Measurements from ENCODE around the gene CNOT3. TPM values are rescaled to one million over a fixed set of nuclear protein-coding genes. Genes with fewer than 3 reads are reported as not detected.

The CNOT3 gene
- total and polyA plus RNA-seq, 9 of the 15 experiments (the other 6 are each of a cell fraction or from before 2014, with no cell fraction given): 0.27 to 60.4 (median 9.9) TPM

DNA sequence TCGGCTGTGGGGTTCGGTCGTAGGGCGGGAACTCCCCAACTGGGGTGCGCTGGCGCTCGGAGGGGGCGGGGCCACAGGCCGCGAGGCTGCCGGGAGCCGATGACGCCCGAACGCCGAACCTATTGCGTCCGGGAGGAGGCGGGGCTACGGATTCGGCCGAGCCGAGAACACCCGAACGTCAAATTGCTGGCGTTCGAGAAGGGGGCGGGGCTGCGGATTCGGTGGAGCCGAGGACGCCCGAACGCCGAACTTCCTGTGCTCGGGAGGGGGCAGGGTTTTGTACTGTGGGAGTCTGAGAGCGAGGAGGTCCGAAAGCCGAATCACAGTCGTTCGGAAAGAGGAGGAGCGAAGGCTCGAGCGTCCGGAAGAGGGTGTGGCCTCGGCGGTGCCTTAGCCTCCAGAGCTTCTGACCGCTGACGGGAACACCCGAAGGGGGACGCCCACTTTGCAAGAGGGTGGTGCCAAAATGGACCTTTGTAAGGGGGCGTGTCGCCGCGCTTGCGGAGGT, 53.0 kb downstream of the CNOT3 start:
- no peaks in the 10 kb centered on the region for H3K9me3 ChIP-seq (replicated peaks; ENCODE audit: control insufficient read depth, insufficient read depth, low read depth, low read length)
- FAIRE-seq (no peak), DNase-seq (ENCODE audit: extremely low read depth in 1 of 4, low spot score in 3 of 4) (peak; percentile 68 to 99 (median 76)), ATAC-seq (peak; percentile 80)
- H2AFZ ChIP-seq (ENCODE audit: low read depth, low read length): peak overlapping the region; percentile 98
- H3K4me1 ChIP-seq (replicated peaks in 1 of 2; ENCODE audit: control insufficient read depth in 2 of 2, insufficient read depth in 2 of 2, low read length in 2 of 2): peaks cover 27 to 50% of the 10 kb centered on the region in 2 experiments
- no TSS peak for BruUV-seq (replicated peaks)
- peak overlapping the region; percentile 98 to 99 for H3K9ac ChIP-seq (ENCODE audit: insufficient read depth in 1 of 2, low read depth in 2 of 2, low read length in 2 of 2)
- peak overlapping the region; percentile 100 for H3K27ac ChIP-seq (ENCODE audit: extremely low read depth, low read depth, low read length)
- H3K4me3 ChIP-seq: peak overlapping the region; percentile 96
- WGBS (ENCODE audit: insufficient coverage, low coverage, missing lambda C conversion rate): under 1% methylated on average over 42 of the region's 56 CpGs
- H4K20me1 ChIP-seq (replicated peaks; ENCODE audit: control insufficient read depth, insufficient read depth, low read length): no peaks in the 10 kb centered on the region
- ChIA-PET CTCF (ENCODE audit: low intra/inter-chr PET ratio) (no interaction called here), POLR2A (interaction anchor here (0.6 to 7.0 kb wide), 9 partner anchors 11 to 75 kb away, joined by 4 to 206 read pairs (median 8); partner anchors contain the start of genes CNOT3, LENG1, RPS9 and TMC4)
- peaks cover 5% of the 10 kb centered on the region for H3K9me1 ChIP-seq (ENCODE audit: control insufficient read depth, insufficient read depth, low read length)
- peaks cover 55% of the 10 kb centered on the region for H3K36me3 ChIP-seq (ENCODE audit: control insufficient read depth, insufficient read depth, low read length)
- in situ Hi-C loops (cut with MboI) (no loop called here), intact Hi-C loops (cut with micrococcal nuclease) (no loop called here)
- no peaks in the 10 kb centered on the region for H3K27me3 ChIP-seq (ENCODE audit: control insufficient read depth in 2 of 2, insufficient read depth in 2 of 2, low read length in 2 of 2)
- peak overlapping the region; percentile 96 for H3K4me2 ChIP-seq (ENCODE audit: insufficient read depth, low read length)
- peaks cover 52% of the 10 kb centered on the region for H3K79me2 ChIP-seq (ENCODE audit: control insufficient read depth, insufficient read depth, low read length)
- TF ChIP-seq RB1 (IDR thresholded peaks at IDR 0.05; ENCODE audit: low read depth) (no peak), SRF (CRISPR knock-in tag; IDR thresholded peaks at IDR 0.05) (peak in 1 of 2 experiments; percentile 63; a peak in 2 of 4 replicates), ETV1 (tag; conservative IDR thresholded peaks at IDR 0.05; ENCODE audit: low read depth) (no peak), SP1 (CRISPR knock-in tag; IDR thresholded peaks at IDR 0.05) (peak; percentile 88), ZNF274 (IDR thresholded peaks at IDR 0.05; ENCODE audit: borderline replicate concordance, low read depth, low read length) (no peak), KLF6 (CRISPR knock-in tag; IDR thresholded peaks at IDR 0.05; ENCODE audit: borderline replicate concordance) (no peak), HDAC6 (IDR thresholded peaks at IDR 0.05; ENCODE audit: low read depth, low read length) (no peak), C11orf30 (IDR thresholded peaks at IDR 0.05; ENCODE audit: low read depth) (no peak), ETV5 (CRISPR knock-in tag; IDR thresholded peaks at IDR 0.05; ENCODE audit: low read depth) (0 out of 2 replicates have a peak, but pooled peaks have one; percentile 54), SMARCB1 (IDR thresholded peaks at IDR 0.05; ENCODE audit: insufficient read length, low read depth) (no peak), ZNF143 (CRISPR knock-in tag; IDR thresholded peaks at IDR 0.05) (peak; percentile 69), NRF1 (conservative IDR thresholded peaks at IDR 0.05 in 1 of 2, IDR thresholded peaks at IDR 0.05 in 1 of 2) (peak in 1 of 2 experiments; percentile 84), SIN3A (IDR thresholded peaks at IDR 0.05; ENCODE audit: borderline replicate concordance in 2 of 2, control insufficient read depth in 1 of 2, low read depth in 2 of 2, low read length in 2 of 2) (no peak), ELF1 (tag; IDR thresholded peaks at IDR 0.05) (peak; percentile 50; the same call in 1 of the 2 replicates), FOXA3 (CRISPR knock-in tag; conservative IDR thresholded peaks at IDR 0.05 in 1 of 2, IDR thresholded peaks at IDR 0.05 in 1 of 2) (no peak), CREM (IDR thresholded peaks at IDR 0.05; ENCODE audit: low read depth) (peak; percentile 67), BHLHE40 (IDR thresholded peaks at IDR 0.05; ENCODE audit: low read length) (peak; percentile 4; the same call in 1 of the 2 replicates), HMG20A (CRISPR knock-in tag; conservative IDR thresholded peaks at IDR 0.05) (no peak)
- TF ChIP-seq, protein P1, sequence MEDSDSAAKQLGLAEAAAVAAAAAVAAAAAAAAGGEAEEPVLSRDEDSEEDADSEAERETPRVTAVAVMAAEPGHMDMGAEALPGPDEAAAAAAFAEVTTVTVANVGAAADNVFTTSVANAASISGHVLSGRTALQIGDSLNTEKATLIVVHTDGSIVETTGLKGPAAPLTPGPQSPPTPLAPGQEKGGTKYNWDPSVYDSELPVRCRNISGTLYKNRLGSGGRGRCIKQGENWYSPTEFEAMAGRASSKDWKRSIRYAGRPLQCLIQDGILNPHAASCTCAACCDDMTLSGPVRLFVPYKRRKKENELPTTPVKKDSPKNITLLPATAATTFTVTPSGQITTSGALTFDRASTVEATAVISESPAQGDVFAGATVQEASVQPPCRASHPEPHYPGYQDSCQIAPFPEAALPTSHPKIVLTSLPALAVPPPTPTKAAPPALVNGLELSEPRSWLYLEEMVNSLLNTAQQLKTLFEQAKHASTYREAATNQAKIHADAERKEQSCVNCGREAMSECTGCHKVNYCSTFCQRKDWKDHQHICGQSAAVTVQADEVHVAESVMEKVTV (CRISPR knock-in tag; IDR thresholded peaks at IDR 0.05): peak; percentile 100
- TF ChIP-seq, protein P2, sequence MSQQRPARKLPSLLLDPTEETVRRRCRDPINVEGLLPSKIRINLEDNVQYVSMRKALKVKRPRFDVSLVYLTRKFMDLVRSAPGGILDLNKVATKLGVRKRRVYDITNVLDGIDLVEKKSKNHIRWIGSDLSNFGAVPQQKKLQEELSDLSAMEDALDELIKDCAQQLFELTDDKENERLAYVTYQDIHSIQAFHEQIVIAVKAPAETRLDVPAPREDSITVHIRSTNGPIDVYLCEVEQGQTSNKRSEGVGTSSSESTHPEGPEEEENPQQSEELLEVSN (IDR thresholded peaks at IDR 0.05; ENCODE audit: borderline replicate concordance in 1 of 2, extremely low read depth in 1 of 2, insufficient read depth in 1 of 2, insufficient read length in 1 of 2, low read depth in 1 of 2, low read length in 1 of 2, poor library complexity in 1 of 2, severe bottlenecking in 1 of 2): peak; percentile 4 to 72

Measured in K562 (cell line).